Measurements from ENCODE around the gene JUP.

Gene JUP

GRCh38 chr17:41750862-41751261, 35.6 kb downstream of the JUP start:
- Mint-ChIP-seq H3K4me3 (no peak overlapping the region), H3K9me3 (no peaks in the 10 kb centered on the region), H3K27me3 (no peaks in the 10 kb centered on the region), H3K27ac (no peak overlapping the region), H3K36me3 (no peaks in the 10 kb centered on the region), H3K4me1 (no peaks in the 10 kb centered on the region)

DNA sequence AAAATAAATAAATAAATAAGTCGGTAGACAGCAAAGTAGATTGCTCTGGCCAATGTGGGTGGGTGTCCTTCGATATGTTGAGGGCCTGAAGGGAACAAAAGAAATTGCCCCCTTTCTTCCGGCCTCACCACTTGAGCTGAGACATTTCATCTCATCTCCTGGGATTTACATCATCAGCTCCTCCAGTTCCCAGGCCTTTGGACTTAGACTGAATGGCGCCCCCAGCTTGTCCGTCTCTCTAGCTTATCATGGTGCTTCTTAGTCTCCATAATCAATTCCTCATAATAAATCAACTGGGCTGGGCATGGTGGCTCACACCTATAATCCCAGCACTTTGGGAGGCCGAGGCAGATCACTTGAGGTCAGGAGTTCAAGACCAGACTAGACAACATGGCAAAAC, 38.2 kb downstream of the JUP start:
- Mint-ChIP-seq H3K27ac (no peak overlapping the region), H3K4me1 (no peaks in the 10 kb centered on the region), H3K36me3 (no peaks in the 10 kb centered on the region), H3K4me3 (no peak overlapping the region), H3K9me3 (no peaks in the 10 kb centered on the region), H3K27me3 (no peaks in the 10 kb centered on the region)

GRCh38 chr17:41741709-41742108, 44.8 kb downstream of the JUP start:
- H3K4me1 Mint-ChIP-seq = no peaks in the 10 kb centered on the region
- H3K27me3 Mint-ChIP-seq = peaks cover 8% of the 10 kb centered on the region
- H3K36me3 Mint-ChIP-seq = no peaks in the 10 kb centered on the region
- no peak overlapping the region for H3K4me3 Mint-ChIP-seq
- no peak overlapping the region for H3K27ac Mint-ChIP-seq
- H3K9me3 Mint-ChIP-seq = no peaks in the 10 kb centered on the region

GRCh38 chr17:41740506-41740905, 46.0 kb downstream of the JUP start:
- H3K27ac Mint-ChIP-seq = no peak overlapping the region
- no peaks in the 10 kb centered on the region for H3K4me1 Mint-ChIP-seq
- no peaks in the 10 kb centered on the region for H3K9me3 Mint-ChIP-seq
- H3K4me3 Mint-ChIP-seq = no peak overlapping the region
- H3K36me3 Mint-ChIP-seq = no peaks in the 10 kb centered on the region
- H3K27me3 Mint-ChIP-seq = peaks cover 16% of the 10 kb centered on the region

- no peaks in the 10 kb centered on the region for H3K4me1 Mint-ChIP-seq
- no peak overlapping the region for H3K27ac Mint-ChIP-seq
- H3K27me3 Mint-ChIP-seq = peaks cover 19% of the 10 kb centered on the region
- no peak overlapping the region for H3K4me3 Mint-ChIP-seq
- no peaks in the 10 kb centered on the region for H3K9me3 Mint-ChIP-seq
- H3K36me3 Mint-ChIP-seq = no peaks in the 10 kb centered on the region
Measured at GRCh38 chr17:41739661-41740352, 46.7 kb downstream of the JUP start.

DNA sequence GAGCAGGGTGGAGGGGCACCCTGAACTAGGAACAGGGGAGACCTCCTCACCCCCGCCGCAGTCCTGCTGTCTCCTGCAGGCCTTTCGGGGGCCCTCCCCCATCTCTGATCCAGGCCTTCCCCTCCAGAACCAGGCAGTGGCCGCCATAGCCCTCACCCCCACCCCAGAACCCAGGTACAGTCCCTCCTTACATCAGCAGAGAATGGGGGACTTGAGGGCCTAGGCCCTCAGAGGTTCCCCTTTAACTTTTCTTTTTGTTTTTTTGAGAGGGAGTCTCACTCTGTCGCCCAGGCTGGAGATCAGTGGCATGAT, 47.8 kb downstream of the JUP start:
- Mint-ChIP-seq H3K4me3 (no peak overlapping the region), H3K36me3 (no peaks in the 10 kb centered on the region), H3K27ac (no peak overlapping the region), H3K27me3 (peaks cover 20% of the 10 kb centered on the region), H3K4me1 (no peaks in the 10 kb centered on the region), H3K9me3 (no peaks in the 10 kb centered on the region)

DNA sequence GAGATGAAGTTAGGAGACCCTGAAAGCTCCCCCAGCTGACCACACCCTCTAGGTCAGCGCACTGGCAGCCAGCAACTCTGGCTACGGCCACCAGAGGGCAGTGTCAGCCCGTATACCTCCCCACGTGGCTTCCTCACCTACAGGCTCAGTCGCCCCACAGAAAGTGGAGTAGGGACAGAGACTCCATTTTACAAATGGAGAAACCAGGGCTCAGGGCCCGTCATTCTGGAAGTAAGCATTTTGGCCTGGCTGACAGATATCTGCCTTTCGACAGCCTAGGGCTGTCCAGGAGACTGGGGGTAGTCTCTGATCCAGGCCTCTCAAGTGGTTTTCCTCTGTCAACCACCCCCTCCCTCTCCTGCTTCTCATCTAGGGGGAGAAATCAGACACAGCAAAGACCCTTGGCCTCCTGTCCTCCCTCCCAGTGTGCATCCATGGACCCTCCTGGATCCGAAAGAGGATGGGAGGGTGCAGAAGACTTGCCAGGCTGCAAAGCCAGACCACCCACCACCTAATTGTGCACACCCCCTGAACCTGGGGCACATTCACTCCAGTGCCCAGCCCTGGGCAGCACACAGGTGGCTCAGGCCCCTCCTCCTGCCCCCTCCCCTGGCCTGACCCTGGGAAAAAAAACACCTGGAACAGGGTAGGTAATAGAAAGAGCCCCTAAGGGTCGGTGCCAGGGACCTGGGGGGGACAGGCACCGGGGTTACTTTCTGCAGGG, 48.3 kb downstream of the JUP start:
- no peaks in the 10 kb centered on the region for H3K9me3 Mint-ChIP-seq

GRCh38 chr17:41737680-41738023, 48.9 kb downstream of the JUP start:
- Mint-ChIP-seq H3K36me3 (no peaks in the 10 kb centered on the region), H3K27me3 (peaks cover 23% of the 10 kb centered on the region), H3K4me1 (no peaks in the 10 kb centered on the region), H3K9me3 (no peaks in the 10 kb centered on the region), H3K27ac (no peak overlapping the region), H3K4me3 (no peak overlapping the region)

More for the DNA sequence above, 48.3 kb downstream of the JUP start:
- no peaks in the 10 kb centered on the region for H3K4me1 Mint-ChIP-seq
- no peak overlapping the region for H3K4me3 Mint-ChIP-seq
- H3K36me3 Mint-ChIP-seq = no peaks in the 10 kb centered on the region
- peaks cover 23% of the 10 kb centered on the region for H3K27me3 Mint-ChIP-seq
- no peak overlapping the region for H3K27ac Mint-ChIP-seq

- Mint-ChIP-seq H3K27me3 (peaks cover 29% of the 10 kb centered on the region), H3K36me3 (no peaks in the 10 kb centered on the region), H3K9me3 (no peaks in the 10 kb centered on the region), H3K27ac (no peak overlapping the region), H3K4me3 (no peak overlapping the region), H3K4me1 (no peaks in the 10 kb centered on the region)
Measured at GRCh38 chr17:41736983-41737679, 49.4 kb downstream of the JUP start.

DNA sequence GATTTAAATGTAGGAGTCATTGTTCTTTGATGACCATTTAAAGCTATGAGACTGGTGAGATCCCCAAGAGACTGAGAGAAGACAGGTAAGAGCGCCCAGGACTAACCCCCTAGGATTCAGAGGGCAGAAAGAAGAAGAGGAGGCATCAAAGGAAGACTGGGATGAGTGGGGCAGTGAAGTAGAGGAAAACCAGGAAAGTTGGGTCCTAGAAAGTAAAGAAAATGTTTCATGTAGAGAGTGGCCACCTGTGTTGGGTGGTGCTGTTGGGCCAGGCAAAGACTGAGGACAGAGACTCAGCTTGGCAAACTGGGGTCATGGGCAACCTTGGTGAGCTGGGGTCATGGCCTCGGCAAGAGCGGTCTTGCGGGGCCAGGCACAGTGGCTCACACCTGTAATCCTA, 50.8 kb downstream of the JUP start:
- H3K27me3 Mint-ChIP-seq = peaks cover 36% of the 10 kb centered on the region
- H3K9me3 Mint-ChIP-seq = no peaks in the 10 kb centered on the region
- H3K27ac Mint-ChIP-seq = no peak overlapping the region
- no peaks in the 10 kb centered on the region for H3K36me3 Mint-ChIP-seq
- no peaks in the 10 kb centered on the region for H3K4me1 Mint-ChIP-seq
- H3K4me3 Mint-ChIP-seq = no peak overlapping the region

DNA sequence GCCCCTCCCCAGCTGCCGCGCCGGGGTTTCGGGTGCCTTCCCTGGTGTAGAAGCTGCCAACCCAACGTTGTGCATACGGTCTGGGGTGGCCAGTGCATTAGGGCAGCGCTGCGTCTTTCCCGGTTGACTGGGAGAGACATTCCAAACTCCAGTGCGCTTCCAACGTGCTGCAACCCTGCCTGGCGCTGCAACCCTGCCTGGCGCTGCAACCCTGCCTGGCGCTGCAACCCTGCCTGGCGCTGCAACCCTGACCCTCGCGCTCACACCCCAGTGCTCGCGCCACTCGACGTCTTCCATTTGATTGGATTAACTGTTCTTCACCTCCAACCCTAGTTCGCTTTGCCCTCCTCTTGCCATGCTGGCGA, 51.6 kb downstream of the JUP start:
- Mint-ChIP-seq H3K4me3 (peak overlapping the region; percentile 79), H3K27me3 (peaks cover 36% of the 10 kb centered on the region), H3K9me3 (no peaks in the 10 kb centered on the region)

GRCh38 chr17:41734139-41734948, 52.2 kb downstream of the JUP start, which contains the start of gene HAP1:
HAP1 (minus strand) TSS chr17:41734643; CDS start chr17:41734634, 9 bp downstream.
- no peaks in the 10 kb centered on the region for H3K4me1 Mint-ChIP-seq
- H3K36me3 Mint-ChIP-seq = no peaks in the 10 kb centered on the region
- H3K27me3 Mint-ChIP-seq = peaks cover 36% of the 10 kb centered on the region
- no peak within 1 kb of the TSS for H3K27ac Mint-ChIP-seq
- no peaks in the 10 kb centered on the region for H3K9me3 Mint-ChIP-seq
- H3K4me3 Mint-ChIP-seq = peak within 1 kb of the TSS; percentile 79

More for the DNA sequence above, 51.6 kb downstream of the JUP start:
- Mint-ChIP-seq H3K27ac (no peak overlapping the region), H3K36me3 (no peaks in the 10 kb centered on the region), H3K4me1 (no peaks in the 10 kb centered on the region)

- no peak overlapping the region for H3K27ac Mint-ChIP-seq
- peak overlapping the region; percentile 51 for H3K4me3 Mint-ChIP-seq
- no peaks in the 10 kb centered on the region for H3K36me3 Mint-ChIP-seq
- no peaks in the 10 kb centered on the region for H3K9me3 Mint-ChIP-seq
- peaks cover 36% of the 10 kb centered on the region for H3K27me3 Mint-ChIP-seq
- no peaks in the 10 kb centered on the region for H3K4me1 Mint-ChIP-seq
Measured at GRCh38 chr17:41733348-41734138, 53.0 kb downstream of the JUP start.

- Mint-ChIP-seq H3K27me3 (peaks cover 28% of the 10 kb centered on the region), H3K36me3 (no peaks in the 10 kb centered on the region), H3K27ac (no peak overlapping the region), H3K9me3 (no peaks in the 10 kb centered on the region), H3K4me1 (no peaks in the 10 kb centered on the region), H3K4me3 (no peak overlapping the region)
Measured at GRCh38 chr17:41731836-41732235, 54.7 kb downstream of the JUP start.

DNA sequence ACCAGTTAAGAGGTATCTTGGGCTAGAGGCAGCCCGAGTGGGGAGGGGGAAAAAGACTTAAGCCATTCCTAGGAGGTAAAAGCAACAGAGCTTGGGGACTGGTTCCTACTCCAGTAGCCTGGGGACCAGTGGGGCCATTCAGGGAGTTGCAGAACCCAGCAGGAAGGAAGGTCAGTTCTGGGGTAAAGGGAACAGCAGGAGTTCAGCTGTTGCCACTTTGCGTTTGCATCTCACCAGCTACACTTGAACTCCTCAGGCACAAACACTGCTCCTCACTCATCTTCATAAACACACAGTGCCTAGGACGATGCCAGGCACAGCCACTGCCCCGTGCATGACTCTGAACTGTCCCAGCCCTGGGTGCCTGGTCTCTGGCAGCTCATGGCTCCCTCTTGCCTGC, 56.0 kb downstream of the JUP start:
- H3K36me3 Mint-ChIP-seq = no peaks in the 10 kb centered on the region
- H3K4me3 Mint-ChIP-seq = no peak overlapping the region
- no peaks in the 10 kb centered on the region for H3K4me1 Mint-ChIP-seq
- no peak overlapping the region for H3K27ac Mint-ChIP-seq
- peaks cover 20% of the 10 kb centered on the region for H3K27me3 Mint-ChIP-seq
- H3K9me3 Mint-ChIP-seq = no peaks in the 10 kb centered on the region
